Measurements from ENCODE around the gene ASIC2.

Gene ASIC2

DNA sequence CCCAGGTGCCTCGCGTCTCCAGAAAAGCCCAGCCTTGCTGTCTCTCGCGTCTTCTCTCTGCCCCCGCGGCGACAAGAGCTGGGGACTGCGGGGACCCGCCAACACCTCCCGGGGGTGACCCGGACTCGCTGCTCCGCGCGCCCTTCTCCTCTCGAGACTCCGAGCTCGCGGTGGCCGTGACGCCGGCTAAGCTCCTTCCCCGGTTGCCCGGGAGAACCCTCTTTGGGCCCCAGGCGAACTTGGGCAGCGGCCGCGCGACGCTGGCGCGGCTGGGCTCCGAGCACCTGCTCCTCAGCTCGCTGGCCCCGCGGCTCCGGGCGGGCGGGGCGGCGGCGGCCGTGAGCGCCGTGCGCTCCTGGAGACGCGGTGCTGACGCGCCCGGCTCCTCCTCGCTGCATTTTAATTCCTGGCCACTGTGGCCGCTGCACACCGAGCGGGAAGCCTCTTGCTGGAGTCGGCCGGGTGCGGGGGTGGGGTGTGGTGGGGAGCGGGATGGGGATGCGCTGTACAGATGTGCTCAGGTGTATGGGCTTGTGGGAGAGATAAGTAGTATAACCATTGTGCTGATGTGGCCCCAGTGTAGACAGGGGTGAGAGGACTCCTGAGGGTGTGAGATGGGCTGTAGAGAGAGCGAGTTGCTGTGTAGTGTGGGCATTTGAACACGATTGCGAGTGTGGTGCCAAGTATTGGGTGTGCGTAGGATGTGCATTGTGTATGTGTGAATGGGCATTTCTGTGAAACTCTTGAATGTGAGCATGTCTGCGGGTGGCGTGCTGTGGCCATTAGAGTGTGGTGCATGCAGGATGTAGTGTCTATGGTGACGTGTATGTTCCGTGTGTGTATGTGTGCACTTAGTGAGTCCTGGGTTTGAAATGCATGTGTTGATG is at the start of gene ASIC2:
ASIC2 (minus strand) TSS at position 315 of the 887 bp plus-strand sequence.
- no peak for DNase-seq

GRCh38 chr17:33342025-33342424 is 48.9 kb upstream of the ASIC2 start:
- no peak for DNase-seq

DNA sequence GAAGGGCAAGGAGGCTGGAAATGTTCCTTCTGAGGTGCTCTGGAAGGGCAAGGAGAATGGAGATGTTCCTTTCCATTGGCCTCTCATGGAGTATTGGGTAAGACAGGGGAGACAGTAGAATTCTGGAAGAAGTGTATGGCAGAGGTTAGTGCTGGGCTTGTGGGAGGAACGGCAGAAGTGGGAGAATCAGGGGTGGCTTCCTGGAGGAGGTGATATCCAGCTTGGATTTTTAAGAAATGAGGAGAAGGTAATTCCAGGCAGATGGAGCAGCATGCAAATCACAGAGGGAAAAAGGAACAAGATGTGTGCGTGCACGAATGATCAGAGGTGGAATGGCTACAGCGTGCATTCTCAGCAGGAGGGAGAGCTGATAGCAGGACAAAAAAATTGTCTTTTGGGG is 45.1 kb upstream of the ASIC2 start:
- DNase-seq = no peak

DNA sequence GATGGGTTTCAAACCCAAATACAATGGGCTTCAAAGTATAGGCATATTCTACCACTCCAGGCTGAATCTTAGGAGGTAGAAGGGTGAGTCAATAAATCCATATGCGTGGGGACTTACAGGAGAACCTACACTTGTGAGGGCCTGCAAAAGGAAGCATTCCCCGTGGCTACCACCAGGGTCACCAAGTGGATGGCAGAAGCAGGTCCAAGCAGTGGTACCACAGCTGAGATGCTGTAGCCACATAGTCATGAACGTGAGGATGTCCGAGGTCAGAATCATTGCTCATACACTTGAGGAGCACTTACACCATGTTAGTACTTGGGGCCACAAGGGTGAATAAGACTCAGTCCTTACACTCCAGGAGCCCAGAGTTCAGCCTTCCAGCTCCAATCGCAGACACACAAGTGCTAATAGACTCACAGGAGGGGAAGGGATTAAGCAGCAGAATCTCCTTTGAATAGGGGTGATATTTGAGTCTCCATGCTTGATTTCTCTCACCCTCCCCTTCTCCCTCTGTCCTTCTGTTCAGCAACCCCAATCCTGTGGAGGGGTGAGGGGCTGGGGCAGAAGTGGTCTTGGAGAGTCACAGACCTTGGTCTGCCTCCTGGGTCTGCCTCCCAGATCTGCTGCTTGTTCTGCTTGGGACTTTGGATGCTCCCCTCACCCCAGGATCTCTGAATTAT is 42.5 kb upstream of the ASIC2 start:
- no peak for DNase-seq

- no peak for DNase-seq
Measured at GRCh38 chr17:33334703-33335102, 41.6 kb upstream of the ASIC2 start.

DNA sequence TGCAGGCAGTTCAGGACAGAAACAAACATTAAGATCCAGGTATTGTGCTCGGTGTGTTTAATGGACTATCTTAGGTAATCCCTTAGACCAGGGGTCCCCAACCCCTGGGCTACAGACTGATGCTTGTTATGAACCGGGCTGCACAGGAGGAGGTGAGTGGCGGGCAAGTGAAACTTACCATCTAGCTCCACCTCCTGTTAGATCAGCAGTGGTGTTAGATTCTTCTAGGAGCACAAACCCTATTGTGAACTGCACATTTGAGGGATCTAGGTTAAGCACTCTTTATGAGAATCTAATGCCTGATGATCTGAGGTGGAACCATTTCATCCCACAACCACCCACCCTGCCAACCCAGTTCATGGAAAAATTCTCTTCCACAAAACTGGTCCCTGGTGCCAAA is 37.8 kb upstream of the ASIC2 start:
- DNase-seq = no peak

DNA sequence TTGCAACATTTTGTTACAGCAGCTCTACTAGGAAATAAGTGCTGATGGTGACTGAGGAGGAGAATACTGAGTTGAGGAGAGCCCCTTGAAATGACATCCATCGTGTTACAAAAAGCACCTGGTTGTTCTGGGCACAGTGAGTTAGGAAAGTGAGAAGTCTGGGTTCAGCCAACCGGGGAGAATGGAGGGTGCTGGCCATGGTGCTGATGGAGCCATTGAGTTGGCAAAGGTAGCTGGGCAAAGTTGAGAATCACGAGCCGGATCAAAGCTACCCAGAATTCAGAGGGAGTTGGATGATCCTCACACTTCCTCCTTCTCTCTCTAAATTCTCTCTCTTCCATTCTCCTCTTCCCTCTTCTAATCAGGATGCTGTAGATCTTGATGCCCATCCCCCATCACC is 35.0 kb upstream of the ASIC2 start:
- no peak for DNase-seq

- DNase-seq = no peak
Measured at GRCh38 chr17:33324736-33325135, 31.6 kb upstream of the ASIC2 start.

DNA sequence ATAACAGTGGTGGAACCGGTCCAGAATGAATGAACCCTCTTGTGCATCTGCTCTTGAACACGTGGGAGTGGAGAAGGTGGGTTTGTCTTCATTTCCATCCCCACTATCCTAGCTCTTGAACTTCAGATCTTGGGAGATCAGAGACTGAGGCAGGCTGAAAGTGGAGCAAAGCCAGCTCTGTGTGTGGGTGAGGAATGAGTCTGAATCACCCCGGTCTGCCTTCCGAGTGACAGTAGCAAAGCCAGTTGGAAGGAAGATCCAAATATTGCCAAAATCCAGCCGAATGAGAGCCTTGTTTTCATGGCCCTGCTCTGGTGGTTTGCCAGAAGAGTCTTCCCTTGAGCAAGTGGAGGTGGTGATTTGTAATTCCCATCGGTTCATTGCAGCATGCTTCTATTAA is 29.0 kb upstream of the ASIC2 start:
- no peak for DNase-seq

- no peak for DNase-seq
Measured at GRCh38 chr17:33318241-33318640, 25.1 kb upstream of the ASIC2 start.

- DNase-seq = no peak
Measured at GRCh38 chr17:33316746-33317145, 23.7 kb upstream of the ASIC2 start.

DNA sequence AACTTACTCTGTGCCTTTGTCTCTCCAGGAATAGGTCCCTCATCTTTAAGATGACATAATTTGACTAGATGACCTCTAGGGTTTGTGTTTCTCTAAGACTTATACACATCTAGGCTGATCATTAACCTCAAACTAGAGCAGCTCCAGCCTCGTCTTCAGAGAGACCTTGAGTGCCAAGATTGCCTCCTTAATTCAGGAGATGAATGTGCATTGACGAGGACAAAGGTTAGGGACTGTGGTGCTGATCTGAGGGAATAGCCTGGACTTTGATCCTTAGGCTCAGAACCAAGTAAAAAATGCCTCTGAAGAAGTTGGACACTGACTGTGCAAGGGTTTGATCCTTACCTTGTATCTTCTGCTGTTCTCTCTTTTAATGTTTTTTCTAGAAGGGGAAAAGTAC is 17.2 kb upstream of the ASIC2 start:
- no peak for DNase-seq

GRCh38 chr17:33303254-33303653 is 10.2 kb upstream of the ASIC2 start:
- no peak for DNase-seq

DNA sequence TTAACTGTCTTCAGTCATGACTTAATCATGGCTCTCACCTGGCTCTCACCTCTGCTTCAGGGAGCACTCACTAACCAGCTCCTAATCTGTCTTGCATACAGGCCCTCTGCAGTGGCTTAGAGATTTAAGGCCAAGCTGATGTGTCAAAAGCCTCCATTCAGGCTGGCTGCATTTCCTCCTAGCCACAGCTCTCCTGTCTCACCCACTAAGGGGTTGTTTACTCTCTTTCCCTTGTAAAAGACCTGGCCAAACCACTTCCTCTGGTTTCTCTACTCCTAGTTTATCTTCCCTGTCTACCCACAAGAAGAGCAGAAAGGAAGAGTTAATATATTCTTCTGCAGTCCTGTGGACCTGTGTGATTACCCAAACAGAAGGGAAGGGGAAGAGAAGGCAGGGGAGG is 9.3 kb upstream of the ASIC2 start:
- no peak for DNase-seq

GRCh38 chr17:33300241-33300640 is 7.1 kb upstream of the ASIC2 start:
- no peak for DNase-seq

GRCh38 chr17:33299115-33299514 is 6.0 kb upstream of the ASIC2 start:
- no peak for DNase-seq

DNA sequence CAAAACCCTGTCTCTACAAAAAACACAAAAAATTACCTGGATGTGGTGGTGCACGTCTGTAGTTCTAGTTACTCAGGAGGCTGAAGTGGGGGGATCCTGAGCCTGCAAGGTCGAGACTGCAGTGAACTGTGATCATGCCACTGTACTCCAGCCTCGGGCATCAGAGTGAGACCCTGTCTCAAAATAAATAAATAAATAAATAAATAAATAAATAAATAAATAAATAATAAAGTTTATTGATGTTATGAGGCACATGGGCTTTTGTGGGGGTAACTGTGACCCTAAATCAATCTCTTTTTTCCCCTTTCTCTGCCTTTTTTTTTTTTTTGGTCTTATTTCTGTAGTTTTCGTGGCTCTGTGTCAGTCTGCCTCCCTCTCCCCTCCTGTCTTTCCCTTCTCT is 4.5 kb upstream of the ASIC2 start:
- no peak for DNase-seq

- no peak for DNase-seq
Measured at GRCh38 chr17:33294994-33295393, 1.9 kb upstream of the ASIC2 start.

GRCh38 chr17:33292201-33292980 is 704 bp downstream of the ASIC2 start:
- DNase-seq = no peak

DNA sequence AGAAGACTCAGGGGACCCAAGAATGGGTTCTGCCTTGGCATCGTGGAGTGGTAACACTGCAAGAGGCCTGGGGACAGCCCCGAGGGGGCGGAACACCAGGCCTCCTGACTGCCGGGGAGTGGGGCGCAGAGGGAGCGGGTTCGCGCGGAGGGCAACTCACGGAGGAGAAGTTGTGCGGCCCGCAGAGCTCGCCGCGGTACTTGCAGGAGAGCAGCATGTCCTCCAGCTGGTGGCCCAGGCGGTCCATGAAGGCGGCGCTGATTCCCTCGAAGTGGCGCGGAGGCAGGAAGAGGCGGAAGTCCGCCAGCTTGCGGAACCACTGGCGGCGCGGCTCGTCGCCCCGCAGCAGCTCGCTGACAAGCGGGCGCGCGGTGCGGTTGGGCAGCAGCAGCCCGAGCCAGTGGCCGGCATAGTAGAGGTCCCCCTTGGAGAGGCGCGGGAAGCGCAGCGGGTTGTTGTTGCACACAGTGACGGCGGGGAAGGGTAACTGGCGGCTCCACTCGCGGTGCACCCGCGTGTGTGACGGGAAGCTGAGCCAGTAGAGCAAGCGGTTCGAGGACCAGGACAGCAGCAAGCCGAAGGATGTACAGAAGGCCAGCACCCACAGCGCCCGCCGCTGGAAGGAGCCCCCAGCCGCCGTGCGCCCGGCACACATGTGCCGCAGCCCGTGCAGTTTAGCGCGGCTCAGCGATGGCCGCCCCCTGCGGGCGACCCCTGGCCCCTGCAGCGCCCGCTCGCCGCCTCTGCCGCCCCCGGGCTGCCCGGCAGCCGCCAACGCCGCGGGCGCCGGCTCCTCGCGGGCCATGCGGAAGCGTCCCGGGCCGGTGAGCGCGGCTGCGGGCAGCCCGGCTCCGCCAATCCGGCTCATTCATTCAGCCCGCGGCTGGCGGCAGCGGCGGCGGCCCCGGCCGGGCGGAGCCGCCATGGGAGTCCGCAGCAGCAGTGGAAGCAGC is 1.6 kb downstream of the ASIC2 start:
- no peak for DNase-seq

DNA sequence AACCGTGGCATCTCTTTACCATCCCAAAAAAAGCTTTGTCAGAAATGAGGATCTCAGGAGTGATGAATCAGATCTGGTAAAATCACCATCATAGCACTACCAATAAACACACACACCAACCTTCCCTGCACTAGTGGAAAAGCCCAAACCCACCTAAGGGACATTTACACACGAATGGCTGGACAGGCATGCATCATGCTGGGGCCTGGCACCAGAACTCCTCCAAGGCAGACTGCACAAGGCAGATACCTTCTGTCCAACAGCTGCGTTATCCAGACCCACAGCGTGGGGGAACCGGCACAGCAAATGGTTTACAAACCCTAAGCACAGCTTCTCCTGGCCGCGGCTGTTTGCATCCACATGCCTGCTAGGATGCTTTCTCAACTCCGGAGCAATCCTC is 2.8 kb downstream of the ASIC2 start:
- no peak for DNase-seq

DNA sequence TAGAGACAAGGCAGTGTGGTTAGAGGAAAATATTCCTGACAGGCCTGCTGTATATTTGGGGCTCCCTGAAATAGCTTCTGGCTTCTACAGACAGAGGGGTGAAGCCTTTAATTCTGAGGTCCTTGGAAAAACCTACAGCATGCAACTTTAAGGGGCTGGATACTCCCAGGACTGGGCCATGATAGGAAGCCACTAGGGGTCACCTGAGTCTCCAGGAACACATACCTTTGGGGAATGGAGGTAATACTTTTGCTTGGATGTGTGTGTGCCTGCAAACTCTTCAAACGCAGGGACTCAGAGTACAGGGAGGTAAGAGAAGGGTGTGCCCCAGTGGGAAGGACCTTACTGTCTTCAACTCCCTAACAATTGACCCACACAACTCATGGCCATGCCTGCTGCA is 4.1 kb downstream of the ASIC2 start:
- no peak for DNase-seq

Data from CD4-positive, alpha-beta T cell treated with Interleukin-21 for 1 hour (primary cell).